Sigmoid colon (tissue), 7 donors: ENCODE measurements around the gene EEPD1. TPM values are rescaled to one million over a fixed set of nuclear protein-coding genes. Genes with fewer than 3 reads are reported as not detected.

Experiments used
- DNase-seq: peaks from one replicate; pipeline ENCODE4 v3.0.0-alpha.2; 2019
- H3K27ac ChIP-seq, 4 donors: fragments of 200-600 bp; sonication (generic); one replicate each; pipeline ENCODE4 v1.5.1; 2016 to 2019; ENCODE audit warnings: mild to moderate bottlenecking in 1 of 4
- H3K27me3 ChIP-seq, 3 donors: fragments of 200-600 bp; sonication (generic); one replicate each; pipeline ENCODE4 v1.5.1; 2019; ENCODE audit warnings: mild to moderate bottlenecking in 1 of 3
- H3K36me3 ChIP-seq, 4 donors: fragments of 200-600 bp; sonication (generic); one replicate each; pipeline ENCODE4 v1.5.1; 2016 to 2019
- H3K4me1 ChIP-seq, 4 donors: fragments of 200-600 bp; sonication (generic); one replicate each; pipeline ENCODE4 v1.5.1; 2017 to 2019
- H3K4me3 ChIP-seq, 4 donors: fragments of 200-600 bp; sonication (generic); one replicate each; pipeline ENCODE4 v1.5.1; 2017 to 2019; ENCODE audit warnings: mild to moderate bottlenecking in 2 of 4, moderate library complexity in 1 of 4
- H3K9me3 ChIP-seq, 4 donors: fragments of 200-600 bp in 3 of 4; sonication (generic) in 3 of 4; one replicate each; pipeline versions ENCODE4 v1.5.1 to v1.6.1; 2013 to 2019
- EP300 ChIP-seq, 4 donors: sonication (generic); formaldehyde crosslinking; IDR thresholded peaks; one replicate each; pipeline ENCODE4 v1.6.1; 2017; ENCODE audit warnings: antibody characterized with exemption in 4 of 4
- POLR2A ChIP-seq, 2 donors: fragments of 450-650 bp; IDR thresholded peaks; one replicate each; pipeline ENCODE4 v1.6.1; 2016; ENCODE audit warnings: antibody characterized with exemption in 2 of 2, mild to moderate bottlenecking in 2 of 2, moderate library complexity in 2 of 2
- POLR2AphosphoS5 ChIP-seq, 4 donors: sonication (generic); formaldehyde crosslinking; IDR thresholded peaks; one replicate each; pipeline ENCODE4 v1.6.1; 2017; ENCODE audit warnings: antibody characterized with exemption in 4 of 4
- WGBS, 2 donors: extraction: QIAGEN DNeasy Blood & Tissue Kit; methylation state at CpG; one replicate each; pipeline ENCODE4 v1.1.7; 2013; 5-methylcytosine and 5-hydroxymethylcytosine counted together
- intact Hi-C: fragments of 100-400 bp; cut with DNase I; formaldehyde crosslinking; loops from one replicate; pipeline ENCODE4 v1.15.1; 2023
- polyA plus RNA-seq, 3 donors: library from polyadenylated mRNA; stranded (reverse); fragments of 200-250 nt; gene quantifications; one replicate each; pipeline ENCODE4 v1.2.3, GENCODE V29; 2013
- total RNA-seq, 4 donors: library from RNA; depleted of rRNA; stranded (reverse); fragments of >200 nt; gene quantifications; one replicate each; pipeline ENCODE4 v1.1.0, GENCODE V29; 2016
- TF ChIP-seq, protein P1 (sequence below), 4 experiments: fragments of 450-650 bp in 3 of 4; fragments of 200-600 bp in 1 of 4; IDR thresholded peaks; one replicate each; pipeline ENCODE4 v1.5.1; 2016 to 2019; ENCODE audit warnings: antibody characterized with exemption in 4 of 4, mild to moderate bottlenecking in 3 of 4, moderate library complexity in 2 of 4
- donor health status: healthy with polysubstance abuse.
- donor health status: Bipolar disorder and iron deficiency.
- donor health status: healthy.

The EEPD1 gene
- total and polyA plus RNA-seq, 7 donors = 6.6 to 18.1 (median 14.3) TPM

DNA sequence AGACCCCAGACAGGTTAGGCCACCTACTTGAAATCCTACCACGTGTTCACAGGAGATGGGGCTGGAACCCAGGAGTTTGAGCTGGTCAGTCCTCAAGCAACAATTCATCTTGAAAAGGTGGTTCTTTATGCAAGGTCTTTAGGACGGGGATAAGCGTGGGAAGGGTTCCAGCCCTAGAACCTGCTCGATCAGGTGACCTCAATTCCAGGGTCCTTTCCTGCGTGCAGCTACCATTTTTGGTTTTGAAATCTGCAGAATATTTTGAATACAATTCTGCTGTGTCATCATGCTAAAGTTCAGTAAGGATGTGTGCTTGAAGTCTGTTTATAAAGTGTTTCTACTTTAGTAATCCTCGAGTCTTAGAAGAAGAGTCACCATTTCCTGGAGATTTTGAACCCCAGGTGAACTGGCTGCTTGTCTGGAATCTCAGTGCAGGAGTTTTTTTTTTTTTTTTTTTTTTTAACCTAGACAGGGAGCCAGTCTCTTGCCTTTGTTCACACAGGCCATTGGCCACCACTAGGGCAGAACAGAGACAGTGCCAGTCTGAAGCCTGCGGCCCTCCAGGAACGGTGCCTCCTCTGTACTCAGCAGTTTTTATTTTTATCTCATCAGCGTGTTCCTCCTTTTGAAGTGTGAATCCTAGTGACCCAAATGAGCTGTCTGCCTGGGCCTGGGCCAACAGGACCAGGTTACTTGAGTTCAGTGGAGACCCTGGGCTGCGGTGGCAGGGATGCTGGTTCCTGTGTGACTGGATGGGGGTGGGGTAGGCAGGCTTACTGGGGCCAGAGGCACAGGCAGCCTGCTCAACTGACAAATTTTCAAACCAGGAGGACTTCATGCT lies 54.6 kb downstream of the EEPD1 start:
- no peaks in the 10 kb centered on the region for H3K36me3 ChIP-seq

DNA sequence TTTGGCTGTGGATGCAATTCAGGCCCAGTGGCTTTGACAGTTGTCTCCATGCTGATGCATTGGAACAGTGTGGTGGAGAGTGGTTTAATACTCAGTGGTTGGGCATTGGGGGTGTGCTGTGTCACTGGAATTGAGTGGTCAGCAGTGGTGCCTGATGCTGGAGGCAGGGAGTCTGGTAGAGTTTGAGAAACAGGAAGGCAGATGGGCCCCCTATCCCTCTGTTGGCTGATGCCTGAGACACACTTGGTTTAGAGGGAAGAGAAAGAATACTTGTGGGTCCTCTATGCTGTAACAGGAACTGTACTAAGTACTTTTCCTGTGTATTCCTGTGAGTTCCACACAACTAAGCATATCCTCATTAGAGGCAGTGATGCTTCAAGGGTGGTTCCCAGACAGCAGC lies 55.4 kb downstream of the EEPD1 start:
- intact Hi-C loops = no loop called here
- Histone ChIP-seq H3K27me3 (no peaks in the 10 kb centered on the region), H3K4me1 (peaks cover 0 to 79% (median 66%) of the 10 kb centered on the region in 4 donors), H3K27ac (peak overlapping the region; percentile 77 to 87 (median 81)), H3K4me3 (no peak overlapping the region), H3K9me3 (no peaks in the 10 kb centered on the region), H3K36me3 (no peaks in the 10 kb centered on the region)
- DNase-seq = peak; percentile 46
- TF ChIP-seq EP300 (IDR thresholded peaks at IDR 0.05) = no peak
- no peak for TF ChIP-seq POLR2AphosphoS5 (IDR thresholded peaks at IDR 0.05)
- TF ChIP-seq, protein P1, sequence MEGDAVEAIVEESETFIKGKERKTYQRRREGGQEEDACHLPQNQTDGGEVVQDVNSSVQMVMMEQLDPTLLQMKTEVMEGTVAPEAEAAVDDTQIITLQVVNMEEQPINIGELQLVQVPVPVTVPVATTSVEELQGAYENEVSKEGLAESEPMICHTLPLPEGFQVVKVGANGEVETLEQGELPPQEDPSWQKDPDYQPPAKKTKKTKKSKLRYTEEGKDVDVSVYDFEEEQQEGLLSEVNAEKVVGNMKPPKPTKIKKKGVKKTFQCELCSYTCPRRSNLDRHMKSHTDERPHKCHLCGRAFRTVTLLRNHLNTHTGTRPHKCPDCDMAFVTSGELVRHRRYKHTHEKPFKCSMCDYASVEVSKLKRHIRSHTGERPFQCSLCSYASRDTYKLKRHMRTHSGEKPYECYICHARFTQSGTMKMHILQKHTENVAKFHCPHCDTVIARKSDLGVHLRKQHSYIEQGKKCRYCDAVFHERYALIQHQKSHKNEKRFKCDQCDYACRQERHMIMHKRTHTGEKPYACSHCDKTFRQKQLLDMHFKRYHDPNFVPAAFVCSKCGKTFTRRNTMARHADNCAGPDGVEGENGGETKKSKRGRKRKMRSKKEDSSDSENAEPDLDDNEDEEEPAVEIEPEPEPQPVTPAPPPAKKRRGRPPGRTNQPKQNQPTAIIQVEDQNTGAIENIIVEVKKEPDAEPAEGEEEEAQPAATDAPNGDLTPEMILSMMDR (IDR thresholded peaks at IDR 0.05) = no peak
- no peak for TF ChIP-seq POLR2A (IDR thresholded peaks at IDR 0.05)

More for the DNA sequence above, 54.6 kb downstream of the EEPD1 start:
- no peak overlapping the region for H3K4me3 ChIP-seq
- no peaks in the 10 kb centered on the region for H3K27me3 ChIP-seq
- intact Hi-C loops = no loop called here
- peak in 3 of 4 donors; percentile 10 to 42 (median 23) for TF ChIP-seq POLR2AphosphoS5 (IDR thresholded peaks at IDR 0.05)
- TF ChIP-seq, protein P1 (IDR thresholded peaks at IDR 0.05) = peak in 1 of 4 experiments; percentile 11
- TF ChIP-seq POLR2A (IDR thresholded peaks at IDR 0.05) = no peak
- peak in 1 of 4 donors; percentile 51 for TF ChIP-seq EP300 (IDR thresholded peaks at IDR 0.05)
- peaks cover 0 to 82% (median 73%) of the 10 kb centered on the region in 4 donors for H3K4me1 ChIP-seq
- H3K9me3 ChIP-seq = no peaks in the 10 kb centered on the region
- 58 to 73% methylated on average over 10 of the region's 10 CpGs for WGBS, 2 donors
- peak; percentile 83 for DNase-seq
- H3K27ac ChIP-seq = peak overlapping the region; percentile 77 to 87 (median 81)

GRCh38 chr7:36208997-36209813 lies 56.2 kb downstream of the EEPD1 start:
- Histone ChIP-seq H3K9me3 (no peaks in the 10 kb centered on the region), H3K36me3 (no peaks in the 10 kb centered on the region), H3K4me3 (no peak overlapping the region), H3K27ac (peak overlapping the region; percentile 77 to 87 (median 81)), H3K27me3 (no peaks in the 10 kb centered on the region), H3K4me1 (peaks cover 0 to 78% (median 66%) of the 10 kb centered on the region in 4 donors)
- peak; percentile 22 for DNase-seq
- intact Hi-C loops = no loop called here
- WGBS, 2 donors = 69% methylated on average over 9 of the region's 9 CpGs
- TF ChIP-seq, protein P1 (IDR thresholded peaks at IDR 0.05) = no peak
- TF ChIP-seq POLR2A (IDR thresholded peaks at IDR 0.05) = no peak
- peak in 2 of 4 donors; percentile 22 to 38 for TF ChIP-seq POLR2AphosphoS5 (IDR thresholded peaks at IDR 0.05)

DNA sequence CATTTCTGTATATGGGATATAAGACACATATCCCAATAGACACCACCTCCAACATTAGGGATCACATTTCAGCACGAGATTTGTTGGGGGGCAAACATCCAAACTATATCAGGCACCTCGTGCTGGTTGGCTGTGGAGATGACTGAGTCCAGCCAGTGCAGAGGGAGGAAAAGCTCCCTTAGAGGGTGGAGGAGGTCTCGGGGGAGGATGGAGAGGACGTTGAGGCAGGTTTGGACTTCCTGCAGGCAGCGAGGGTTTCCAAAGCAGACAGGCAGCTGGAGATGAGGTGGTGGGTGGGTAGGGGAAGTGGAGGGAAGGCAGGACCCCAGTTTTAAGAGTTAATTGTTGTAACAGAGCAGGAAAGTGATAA lies 56.7 kb downstream of the EEPD1 start:
- 62 to 81% methylated on average over 5 of the region's 5 CpGs for WGBS, 2 donors
- no peaks in the 10 kb centered on the region for H3K36me3 ChIP-seq
- H3K9me3 ChIP-seq = no peaks in the 10 kb centered on the region
- peak overlapping the region; percentile 77 to 87 (median 81) for H3K27ac ChIP-seq
- TF ChIP-seq, protein P1 (IDR thresholded peaks at IDR 0.05) = no peak
- TF ChIP-seq EP300 (IDR thresholded peaks at IDR 0.05) (no peak), POLR2A (IDR thresholded peaks at IDR 0.05) (no peak), POLR2AphosphoS5 (IDR thresholded peaks at IDR 0.05) (no peak)
- H3K27me3 ChIP-seq = no peaks in the 10 kb centered on the region
- intact Hi-C loops = no loop called here
- peaks cover 0 to 78% (median 69%) of the 10 kb centered on the region in 4 donors for H3K4me1 ChIP-seq
- H3K4me3 ChIP-seq = no peak overlapping the region
- peak; percentile 53 for DNase-seq
